Cardiac muscle cell (in vitro differentiated cells and primary cell): Measurements from ENCODE around the gene GRB10. TPM values are rescaled to one million over a fixed set of nuclear protein-coding genes. Genes with fewer than 3 reads are reported as not detected.

Source experiments
- DNase-seq, 2 donors: peaks; one replicate each; pipeline versions ENCODE4 v3.0.0 to v3.0.0-alpha.2; 2010 to 2017; ENCODE audit warnings: low read depth in 1 of 2, low spot score in 1 of 2
- H3K27ac ChIP-seq: fragments of 200-600 bp; sonication (generic); 2 replicates; pipeline ENCODE4 v1.5.1; 2016
- H3K27me3 ChIP-seq: fragments of 200-600 bp; sonication (generic); 2 replicates; pipeline ENCODE4 v1.6.0; 2016; ENCODE audit warnings: control low read depth
- H3K36me3 ChIP-seq: fragments of 200-600 bp; sonication (generic); 2 replicates; pipeline ENCODE4 v1.5.1; 2016; ENCODE audit warnings: control low read depth
- H3K4me1 ChIP-seq: fragments of 200-600 bp; sonication (generic); 2 replicates; pipeline ENCODE4 v1.8.1; 2017; ENCODE audit warnings: low read depth, mild to moderate bottlenecking, mixed run types
- H3K4me3 ChIP-seq: fragments of 200-600 bp; sonication (generic); 2 replicates; pipeline ENCODE4 v1.5.1; 2016; ENCODE audit warnings: mild to moderate bottlenecking
- H3K9me3 ChIP-seq: fragments of 200-600 bp; sonication (generic); 2 replicates; pipeline ENCODE4 v1.5.1; 2017; ENCODE audit warnings: low read depth, mild to moderate bottlenecking, control low read depth
- polyA plus RNA-seq: library from polyadenylated mRNA; unstranded; fragments of >200 nt; fragmentation: Nextera tagmentation; extraction: Ambion mirVana; gene quantifications from 2 replicates; pipeline ENCODE4 v1.2.1, GENCODE V29; 2016
- total RNA-seq: library from RNA; depleted of rRNA; stranded (reverse); fragments of >200 nt; gene quantifications from 2 replicates; pipeline ENCODE4 v1.2.3, GENCODE V29; 2016
- TF ChIP-seq, protein P1 (sequence below): IDR thresholded peaks from 2 replicates; pipeline ENCODE4 v1.5.1; 2012; ENCODE audit warnings: low read depth, mild to moderate bottlenecking, low read length

Gene GRB10
- total and polyA plus RNA-seq, 2 experiments from 2014 or later, result 9.9 to 25.3 TPM

DNA sequence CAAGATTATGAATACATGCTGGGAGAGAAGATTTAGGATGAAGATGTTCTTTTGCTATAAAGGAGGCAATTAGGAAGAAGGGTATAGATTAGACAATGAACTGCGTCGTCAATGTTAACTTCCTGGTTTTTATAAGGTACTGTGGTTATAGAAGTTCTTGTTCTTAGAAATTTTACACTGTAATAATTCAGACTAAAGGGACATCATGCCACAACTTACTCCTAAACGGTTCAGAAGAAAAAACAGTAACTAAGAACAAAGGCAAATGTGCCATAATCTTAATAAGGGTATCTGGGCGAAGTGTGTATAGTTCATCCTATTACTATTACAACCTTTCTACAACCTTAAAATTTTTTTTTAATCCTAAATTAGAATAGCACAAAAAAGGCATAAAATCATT, 186.2 kb downstream of the GRB10 start:
- no peaks in the 10 kb centered on the region for H3K27me3 ChIP-seq
- no peak overlapping the region for H3K4me3 ChIP-seq
- no peak for DNase-seq
- TF ChIP-seq, protein P1, sequence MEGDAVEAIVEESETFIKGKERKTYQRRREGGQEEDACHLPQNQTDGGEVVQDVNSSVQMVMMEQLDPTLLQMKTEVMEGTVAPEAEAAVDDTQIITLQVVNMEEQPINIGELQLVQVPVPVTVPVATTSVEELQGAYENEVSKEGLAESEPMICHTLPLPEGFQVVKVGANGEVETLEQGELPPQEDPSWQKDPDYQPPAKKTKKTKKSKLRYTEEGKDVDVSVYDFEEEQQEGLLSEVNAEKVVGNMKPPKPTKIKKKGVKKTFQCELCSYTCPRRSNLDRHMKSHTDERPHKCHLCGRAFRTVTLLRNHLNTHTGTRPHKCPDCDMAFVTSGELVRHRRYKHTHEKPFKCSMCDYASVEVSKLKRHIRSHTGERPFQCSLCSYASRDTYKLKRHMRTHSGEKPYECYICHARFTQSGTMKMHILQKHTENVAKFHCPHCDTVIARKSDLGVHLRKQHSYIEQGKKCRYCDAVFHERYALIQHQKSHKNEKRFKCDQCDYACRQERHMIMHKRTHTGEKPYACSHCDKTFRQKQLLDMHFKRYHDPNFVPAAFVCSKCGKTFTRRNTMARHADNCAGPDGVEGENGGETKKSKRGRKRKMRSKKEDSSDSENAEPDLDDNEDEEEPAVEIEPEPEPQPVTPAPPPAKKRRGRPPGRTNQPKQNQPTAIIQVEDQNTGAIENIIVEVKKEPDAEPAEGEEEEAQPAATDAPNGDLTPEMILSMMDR, result no peak
- no peak overlapping the region for H3K27ac ChIP-seq
- no peaks in the 10 kb centered on the region for H3K9me3 ChIP-seq
- peaks cover 4% of the 10 kb centered on the region for H3K36me3 ChIP-seq
- no peaks in the 10 kb centered on the region for H3K4me1 ChIP-seq

DNA sequence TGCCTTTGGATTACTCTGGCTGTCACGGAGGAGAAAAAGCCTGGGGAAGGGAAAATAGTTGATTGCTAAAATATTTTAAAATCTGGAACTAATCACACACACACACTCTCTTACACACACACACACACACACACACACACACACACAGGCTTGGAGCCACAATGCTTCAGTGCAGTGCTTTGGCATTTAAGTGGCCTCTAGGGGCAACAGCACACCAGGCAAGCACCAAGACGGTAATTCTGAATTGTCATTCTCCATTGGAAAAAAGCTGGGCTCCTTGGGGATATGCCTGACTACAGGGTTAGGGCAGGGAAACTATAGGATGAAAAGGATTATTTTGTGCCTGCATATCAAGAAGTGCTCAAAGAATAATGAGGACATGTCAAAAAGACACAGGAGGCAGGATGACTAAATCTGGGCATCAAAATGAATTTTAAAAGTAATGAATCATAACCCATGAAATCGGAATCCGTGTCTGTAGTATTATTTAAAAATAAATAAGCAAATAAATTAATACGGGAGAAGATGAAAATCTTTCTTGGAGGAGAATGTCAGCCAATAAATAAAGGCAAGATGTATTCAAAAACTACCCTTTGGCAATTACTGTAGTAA, 187.1 kb downstream of the GRB10 start:
- Histone ChIP-seq H3K27ac (no peak overlapping the region), H3K4me3 (no peak overlapping the region), H3K27me3 (no peaks in the 10 kb centered on the region), H3K36me3 (peaks cover 4% of the 10 kb centered on the region), H3K9me3 (no peaks in the 10 kb centered on the region), H3K4me1 (no peaks in the 10 kb centered on the region)
- TF ChIP-seq, protein P1, result peak; percentile 63
- DNase-seq, result peak; percentile 33 to 74

DNA sequence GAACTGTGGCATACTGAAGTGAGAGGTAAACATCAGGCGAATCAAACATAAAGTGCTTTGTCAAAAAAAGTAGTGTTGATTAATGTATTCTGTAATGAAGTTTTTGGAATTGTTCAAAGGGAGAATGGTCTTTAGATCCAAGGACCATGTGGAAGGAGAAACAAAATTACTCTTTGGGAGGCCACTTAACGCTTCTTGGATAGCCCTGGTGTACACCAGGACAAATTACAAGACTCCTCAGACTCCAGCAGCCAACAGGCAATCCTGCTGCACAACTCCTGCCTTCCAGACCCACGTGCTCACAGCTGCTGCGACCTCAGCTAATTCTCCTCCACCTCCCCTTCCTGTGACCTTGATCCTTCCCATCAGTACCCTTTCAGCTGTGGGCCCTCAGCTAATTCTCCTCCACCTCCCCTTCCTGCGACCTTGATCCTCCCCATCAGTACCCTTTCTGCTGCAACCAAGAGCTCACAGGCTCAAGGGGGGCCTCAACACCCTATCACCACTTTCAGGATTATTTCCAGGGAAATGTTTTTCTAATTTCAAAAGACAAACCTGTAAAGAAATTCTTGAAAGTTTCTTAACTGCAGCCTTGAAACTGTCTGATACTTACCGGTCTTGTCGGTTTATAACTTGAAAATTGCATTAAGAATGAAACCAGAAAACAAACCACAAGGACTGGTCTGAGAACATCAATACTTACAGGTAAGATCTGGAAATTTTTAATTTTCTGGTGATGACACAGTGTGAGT, 187.8 kb downstream of the GRB10 start:
- TF ChIP-seq, protein P1, result no peak
- DNase-seq, result no peak
- no peaks in the 10 kb centered on the region for H3K9me3 ChIP-seq
- no peak overlapping the region for H3K27ac ChIP-seq
- no peaks in the 10 kb centered on the region for H3K4me1 ChIP-seq
- no peak overlapping the region for H3K4me3 ChIP-seq
- H3K36me3 ChIP-seq, result peaks cover 4% of the 10 kb centered on the region
- no peaks in the 10 kb centered on the region for H3K27me3 ChIP-seq

DNA sequence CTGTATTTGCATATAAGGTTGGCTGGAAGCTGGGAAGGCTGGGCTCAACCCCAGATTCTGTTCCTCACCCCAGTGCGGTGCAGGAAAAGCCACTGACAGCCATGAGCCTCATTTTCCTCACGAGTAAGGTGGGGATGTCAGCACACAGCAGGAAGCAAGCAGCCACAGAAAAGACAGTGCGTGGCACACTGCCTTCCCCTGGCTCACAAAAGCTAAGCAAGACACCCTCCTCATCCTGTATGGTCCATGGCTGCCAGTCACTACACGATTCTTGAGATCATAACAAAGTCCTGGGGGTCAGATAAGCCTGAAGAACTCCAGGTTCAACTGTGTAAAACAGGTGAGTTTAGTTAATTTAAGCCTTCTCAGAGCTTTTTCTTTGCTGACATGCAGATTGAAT, 188.6 kb downstream of the GRB10 start:
- H3K36me3 ChIP-seq, result peaks cover 4% of the 10 kb centered on the region
- no peaks in the 10 kb centered on the region for H3K27me3 ChIP-seq
- no peaks in the 10 kb centered on the region for H3K4me1 ChIP-seq
- DNase-seq, result no peak
- H3K4me3 ChIP-seq, result no peak overlapping the region
- H3K9me3 ChIP-seq, result no peaks in the 10 kb centered on the region
- TF ChIP-seq, protein P1, result no peak
- no peak overlapping the region for H3K27ac ChIP-seq

DNA sequence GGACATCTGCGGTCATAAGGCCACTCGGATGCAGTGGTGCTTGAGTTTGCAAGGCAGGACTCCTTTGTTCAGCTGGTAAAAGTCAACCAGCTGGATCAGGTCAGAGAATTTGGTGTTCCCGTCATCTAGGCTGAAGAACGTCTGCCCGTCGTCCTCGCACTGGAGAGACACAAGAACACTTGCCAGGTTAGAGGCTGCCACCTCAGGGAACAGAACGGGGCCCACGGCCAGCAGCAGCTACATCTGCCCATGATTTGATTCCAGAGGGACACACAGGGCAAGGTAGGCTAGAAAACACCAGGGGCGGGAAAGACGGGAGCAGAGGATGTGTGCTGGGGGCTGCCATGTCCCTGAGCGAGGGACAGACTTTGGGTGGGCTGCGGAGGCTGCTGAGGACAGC, 189.8 kb downstream of the GRB10 start:
- Histone ChIP-seq H3K4me3 (no peak overlapping the region), H3K27ac (no peak overlapping the region), H3K9me3 (no peaks in the 10 kb centered on the region), H3K4me1 (no peaks in the 10 kb centered on the region), H3K36me3 (peaks cover 4% of the 10 kb centered on the region), H3K27me3 (no peaks in the 10 kb centered on the region)
- DNase-seq, result no peak
- TF ChIP-seq, protein P1, result no peak
